Measurements from ENCODE around the gene GLUD2.
"Not testable (repeated sequence)": the region's sequence is repeated elsewhere in the genome, so short reads cannot be mapped to it uniquely, and the experiment has no call there.

GRCh38 chrX:121084247-121084646, 36.8 kb downstream of the GLUD2 start:
- TF ChIP-seq POLR2A, POLR2AphosphoS5 (IDR thresholded peaks at IDR 0.05): not testable (repeated sequence)

Data from gastroesophageal sphincter (tissue), 2 donors.